Measurements from ENCODE around the gene MTR.

- TF ChIP-seq, protein P1, sequence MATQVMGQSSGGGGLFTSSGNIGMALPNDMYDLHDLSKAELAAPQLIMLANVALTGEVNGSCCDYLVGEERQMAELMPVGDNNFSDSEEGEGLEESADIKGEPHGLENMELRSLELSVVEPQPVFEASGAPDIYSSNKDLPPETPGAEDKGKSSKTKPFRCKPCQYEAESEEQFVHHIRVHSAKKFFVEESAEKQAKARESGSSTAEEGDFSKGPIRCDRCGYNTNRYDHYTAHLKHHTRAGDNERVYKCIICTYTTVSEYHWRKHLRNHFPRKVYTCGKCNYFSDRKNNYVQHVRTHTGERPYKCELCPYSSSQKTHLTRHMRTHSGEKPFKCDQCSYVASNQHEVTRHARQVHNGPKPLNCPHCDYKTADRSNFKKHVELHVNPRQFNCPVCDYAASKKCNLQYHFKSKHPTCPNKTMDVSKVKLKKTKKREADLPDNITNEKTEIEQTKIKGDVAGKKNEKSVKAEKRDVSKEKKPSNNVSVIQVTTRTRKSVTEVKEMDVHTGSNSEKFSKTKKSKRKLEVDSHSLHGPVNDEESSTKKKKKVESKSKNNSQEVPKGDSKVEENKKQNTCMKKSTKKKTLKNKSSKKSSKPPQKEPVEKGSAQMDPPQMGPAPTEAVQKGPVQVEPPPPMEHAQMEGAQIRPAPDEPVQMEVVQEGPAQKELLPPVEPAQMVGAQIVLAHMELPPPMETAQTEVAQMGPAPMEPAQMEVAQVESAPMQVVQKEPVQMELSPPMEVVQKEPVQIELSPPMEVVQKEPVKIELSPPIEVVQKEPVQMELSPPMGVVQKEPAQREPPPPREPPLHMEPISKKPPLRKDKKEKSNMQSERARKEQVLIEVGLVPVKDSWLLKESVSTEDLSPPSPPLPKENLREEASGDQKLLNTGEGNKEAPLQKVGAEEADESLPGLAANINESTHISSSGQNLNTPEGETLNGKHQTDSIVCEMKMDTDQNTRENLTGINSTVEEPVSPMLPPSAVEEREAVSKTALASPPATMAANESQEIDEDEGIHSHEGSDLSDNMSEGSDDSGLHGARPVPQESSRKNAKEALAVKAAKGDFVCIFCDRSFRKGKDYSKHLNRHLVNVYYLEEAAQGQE (IDR thresholded peaks at IDR 0.05; ENCODE audit: low read depth): no peak
- TF ChIP-seq EZH2phosphoT487 (IDR thresholded peaks at IDR 0.05; ENCODE audit: borderline replicate concordance): no peak
These were observed at the start of gene MTR for GRCh38 chr1:236795035-236795756.

Data from HCT116 (cell line).